ENCODE data around the gene GRM2.
"Not testable (repeated sequence)": the region's sequence is repeated elsewhere in the genome, so short reads cannot be mapped to it uniquely, and the experiment has no call there.

GRM2 gene

GRCh38 chr3:51750878-51751277 lies 44.0 kb downstream of the GRM2 start:
- DNase-seq (ENCODE audit: low spot score in 2 of 2) (no peak), ATAC-seq (no peak)
- Mint-ChIP-seq H3K9me3 (no peaks in the 10 kb centered on the region), H3K36me3 (no peaks in the 10 kb centered on the region), H3K27ac (no peak overlapping the region), H3K4me3 (no peak overlapping the region), H3K4me1 (peaks cover 15% of the 10 kb centered on the region)

GRCh38 chr3:51751287-51751686 lies 44.4 kb downstream of the GRM2 start:
- Mint-ChIP-seq H3K4me3 (no peak overlapping the region), H3K36me3 (no peaks in the 10 kb centered on the region)

GRCh38 chr3:51753763-51754750 lies 47.2 kb downstream of the GRM2 start:
- not testable (repeated sequence) for ATAC-seq; H3K9me3 Mint-ChIP-seq; H3K36me3 Mint-ChIP-seq; H3K27ac Mint-ChIP-seq; DNase-seq (ENCODE audit: low spot score in 2 of 2); H3K4me3 Mint-ChIP-seq
- H3K4me1 Mint-ChIP-seq, result peaks cover 15% of the 10 kb centered on the region

More at GRCh38 chr3:51751287-51751686, 44.4 kb downstream of the GRM2 start:
- Mint-ChIP-seq H3K27ac (no peak overlapping the region), H3K9me3 (peaks cover 3% of the 10 kb centered on the region), H3K4me1 (peaks cover 15% of the 10 kb centered on the region)
- no peak for ATAC-seq
- no peak for DNase-seq (ENCODE audit: low spot score in 2 of 2)

GRCh38 chr3:51759203-51759602 lies 52.3 kb downstream of the GRM2 start:
- no peak for ATAC-seq

More at GRCh38 chr3:51759203-51759602, 52.3 kb downstream of the GRM2 start:
- Mint-ChIP-seq H3K36me3 (no peaks in the 10 kb centered on the region), H3K9me3 (peaks cover 14% of the 10 kb centered on the region), H3K4me3 (no peak overlapping the region), H3K27ac (no peak overlapping the region), H3K4me1 (no peaks in the 10 kb centered on the region)
- DNase-seq (ENCODE audit: low spot score in 2 of 2), result no peak

All from stimulated activated effector memory CD8-positive, alpha-beta T cell treated with anti-CD3 and anti-CD28 coated beads, Interleukin-12 subunit alpha, Interleukin-12 subunit beta, amount 100 ng/mL, for 72 hours (primary cell).